ENCODE results near the gene CNTFR. TPM values are rescaled to one million over a fixed set of nuclear protein-coding genes. Genes with fewer than 3 reads are reported as not detected.
"Not testable (repeated sequence)": the region's sequence is repeated elsewhere in the genome, so short reads cannot be mapped to it uniquely, and the experiment has no call there.

CNTFR gene, protein sequence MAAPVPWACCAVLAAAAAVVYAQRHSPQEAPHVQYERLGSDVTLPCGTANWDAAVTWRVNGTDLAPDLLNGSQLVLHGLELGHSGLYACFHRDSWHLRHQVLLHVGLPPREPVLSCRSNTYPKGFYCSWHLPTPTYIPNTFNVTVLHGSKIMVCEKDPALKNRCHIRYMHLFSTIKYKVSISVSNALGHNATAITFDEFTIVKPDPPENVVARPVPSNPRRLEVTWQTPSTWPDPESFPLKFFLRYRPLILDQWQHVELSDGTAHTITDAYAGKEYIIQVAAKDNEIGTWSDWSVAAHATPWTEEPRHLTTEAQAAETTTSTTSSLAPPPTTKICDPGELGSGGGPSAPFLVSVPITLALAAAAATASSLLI
- 1.1 TPM for total RNA-seq
- long read RNA-seq, partial matches to known transcripts = 1 of 1 reads
- long read RNA-seq, other reads (novel, unspliced or antisense) = 0 of 1 reads

DNA sequence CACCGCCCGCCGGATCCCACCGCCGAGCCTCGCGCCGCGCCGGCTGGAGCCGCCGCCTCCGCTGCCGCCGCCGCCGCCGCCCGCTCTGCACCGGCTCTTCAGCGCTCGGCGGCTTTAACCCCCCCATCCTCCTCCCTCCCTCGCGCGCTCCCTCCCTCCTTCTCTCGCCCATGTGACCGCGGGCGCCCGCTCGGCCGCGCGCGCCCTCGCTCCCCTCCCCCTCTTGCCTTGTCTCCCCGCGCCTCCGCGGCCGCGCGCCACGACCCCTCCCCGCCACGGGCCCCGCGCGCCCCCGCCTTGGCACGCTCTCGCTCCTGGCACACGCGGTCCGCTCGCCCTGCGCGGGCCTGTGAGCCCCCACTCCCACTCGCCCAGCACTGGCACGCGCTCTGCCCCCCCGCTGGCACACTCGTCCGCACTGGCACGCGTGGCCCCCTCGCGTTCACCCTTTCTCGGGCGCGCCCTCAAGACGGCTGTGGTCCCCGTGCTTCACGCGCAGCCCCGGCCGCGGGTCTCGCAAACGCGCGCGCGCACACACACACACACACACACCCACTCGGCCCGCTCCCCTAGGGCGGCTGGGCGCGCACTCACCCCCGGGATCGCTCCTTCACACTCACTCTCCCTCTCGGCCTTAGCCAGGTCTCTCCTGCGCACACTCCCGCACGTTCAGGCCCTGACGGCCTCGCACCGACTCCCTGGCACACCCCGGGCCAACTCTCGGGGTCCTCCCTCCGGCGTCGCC, at the start of gene CNTFR:
TSS of gene CNTFR (minus strand) at position 89 of the 745 bp plus-strand sequence. CDS start 20,743 bp downstream, outside the sequence.
- DNase-seq (ENCODE audit: low spot score) = no peak
- intact Hi-C loops (cut with DNase I) = loop anchor here (5.0 kb wide), 3 partner anchors 88 to 188 kb away; no protein-coding TSS in a partner anchor

DNA sequence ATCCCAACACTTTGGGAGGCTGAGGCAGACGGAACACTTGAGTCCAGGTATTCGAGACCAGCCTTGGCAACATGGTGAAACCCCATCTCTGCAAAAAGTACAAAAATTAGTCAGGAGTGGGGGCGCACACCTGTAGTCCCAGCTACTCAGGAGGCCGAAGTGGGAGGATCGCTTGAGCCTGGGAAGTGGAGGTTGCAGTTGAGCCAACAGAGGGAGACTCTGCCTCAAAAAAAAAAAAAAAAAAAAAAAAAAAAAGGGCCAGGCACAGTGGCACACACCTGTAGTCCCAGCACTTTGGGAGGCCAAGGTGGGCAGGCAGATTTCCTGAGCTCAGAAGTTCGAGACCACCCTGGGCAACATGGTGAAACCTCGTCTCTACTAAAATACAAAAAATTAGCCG, 49.8 kb upstream of the CNTFR start:
- DNase-seq (ENCODE audit: low spot score); intact Hi-C loops (cut with DNase I): not testable (repeated sequence)

DNA sequence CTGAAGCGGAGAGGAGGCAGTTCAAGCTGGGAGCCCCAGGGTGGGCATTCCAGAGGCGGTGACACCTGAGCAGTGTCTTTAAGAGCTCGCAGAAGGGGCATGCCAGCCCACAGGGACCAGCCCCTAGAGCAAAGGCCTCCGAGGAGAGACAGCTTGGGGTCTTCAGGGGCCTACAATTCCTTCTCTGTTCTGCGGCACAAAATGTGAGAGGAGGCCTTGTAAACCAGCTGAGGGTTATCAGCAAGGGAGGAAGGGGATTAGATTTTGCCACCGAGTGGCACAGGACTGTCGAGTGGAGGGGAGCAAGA, 48.6 kb upstream of the CNTFR start:
- DNase-seq (ENCODE audit: low spot score) = no peak
- intact Hi-C loops (cut with DNase I) = no loop called here

DNA sequence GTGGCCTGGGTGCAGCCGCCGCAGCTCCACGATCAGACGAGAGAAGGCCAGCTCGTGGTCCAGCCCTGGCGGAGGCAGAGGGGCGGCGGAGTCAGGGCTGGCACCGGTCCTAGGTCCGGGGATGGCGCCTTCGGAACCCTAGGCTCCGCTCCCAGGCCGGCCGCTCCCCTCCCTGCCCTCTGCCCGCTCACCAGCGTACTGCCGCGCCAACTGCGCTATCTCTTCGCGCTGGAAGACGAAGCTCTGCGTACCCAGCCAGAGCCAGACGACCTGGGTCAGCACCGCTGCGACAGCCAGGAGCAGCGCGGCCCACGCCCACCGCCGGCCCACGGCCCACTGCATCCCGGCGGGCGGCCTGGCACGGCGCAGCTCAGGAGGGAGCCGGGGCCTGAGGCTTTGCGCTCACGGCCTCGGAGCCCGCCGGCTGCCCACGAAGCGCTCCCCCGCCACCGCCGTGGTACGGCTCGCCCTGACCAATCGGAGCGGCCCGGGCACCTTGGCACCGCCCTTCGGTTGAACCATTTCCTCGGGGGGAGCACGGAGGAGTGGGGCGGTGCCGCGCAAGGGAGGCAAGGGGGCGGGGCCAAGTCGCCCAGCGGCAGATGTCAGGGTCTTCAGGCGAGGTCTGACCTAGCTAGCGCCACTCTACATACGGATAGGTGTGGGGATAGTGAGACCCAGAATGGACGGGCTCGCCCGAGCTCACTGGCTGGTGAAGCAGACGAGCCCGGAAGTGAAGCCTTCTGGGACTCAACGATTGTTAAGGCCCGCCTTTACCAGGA, 48.0 kb upstream of the CNTFR start, which contains the start of gene SIGMAR1:
TSS of gene SIGMAR1 (minus strand) at position 432 of the 782 bp plus-strand sequence. CDS start at position 342, 90 bp downstream.
- peak; percentile 97 for DNase-seq (ENCODE audit: low spot score)
- intact Hi-C loops (cut with DNase I) = no loop called here

DNA sequence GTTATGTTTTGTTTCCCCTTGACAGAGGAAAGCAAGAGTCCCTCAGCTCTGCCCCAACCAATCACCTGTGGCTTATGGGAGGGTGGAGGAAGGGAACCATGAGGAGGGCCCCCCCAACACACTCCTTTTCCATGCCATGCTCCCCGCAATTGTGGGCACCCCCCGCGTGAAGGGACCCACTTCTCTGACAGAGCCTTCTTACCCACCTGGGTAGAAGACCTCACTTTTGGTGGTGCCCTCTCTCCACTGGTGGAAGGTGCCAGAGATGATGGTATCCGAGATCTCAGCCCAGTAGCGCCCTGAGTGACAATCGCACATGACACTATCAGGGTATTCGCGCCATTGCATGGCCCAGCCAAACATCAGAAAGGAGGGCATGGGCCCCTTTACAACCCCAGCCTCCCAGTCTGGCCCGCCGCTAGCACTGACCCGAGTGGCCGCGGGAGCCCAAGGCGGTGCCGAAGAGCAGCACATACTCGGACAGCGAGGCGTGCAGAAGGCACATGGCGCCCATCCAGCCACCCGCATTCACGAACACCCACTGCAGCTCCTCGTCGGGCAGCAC, 47.3 kb upstream of the CNTFR start:
- intact Hi-C loops (cut with DNase I) = no loop called here
- no peak for DNase-seq (ENCODE audit: low spot score)

DNA sequence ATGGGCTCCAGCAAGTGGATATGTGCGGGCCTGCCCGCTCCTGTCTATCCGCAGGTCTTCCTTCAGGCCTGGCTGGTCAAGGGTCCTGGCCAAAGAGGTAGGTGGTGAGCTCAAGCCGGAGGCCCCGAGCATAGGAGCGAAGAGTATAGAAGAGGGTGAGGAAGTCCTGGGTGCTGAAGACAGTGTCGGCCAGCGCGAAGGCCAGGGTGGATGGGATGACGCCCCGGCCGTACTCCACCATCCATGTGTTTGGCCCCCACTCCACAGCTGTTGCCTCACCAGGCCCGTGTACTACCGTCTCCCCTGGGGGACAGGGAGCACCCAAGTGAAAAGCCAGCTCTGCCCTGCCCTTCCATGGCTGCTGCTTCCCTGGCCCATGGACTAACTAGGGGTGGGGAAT, 46.0 kb upstream of the CNTFR start:
- no peak for DNase-seq (ENCODE audit: low spot score)

DNA sequence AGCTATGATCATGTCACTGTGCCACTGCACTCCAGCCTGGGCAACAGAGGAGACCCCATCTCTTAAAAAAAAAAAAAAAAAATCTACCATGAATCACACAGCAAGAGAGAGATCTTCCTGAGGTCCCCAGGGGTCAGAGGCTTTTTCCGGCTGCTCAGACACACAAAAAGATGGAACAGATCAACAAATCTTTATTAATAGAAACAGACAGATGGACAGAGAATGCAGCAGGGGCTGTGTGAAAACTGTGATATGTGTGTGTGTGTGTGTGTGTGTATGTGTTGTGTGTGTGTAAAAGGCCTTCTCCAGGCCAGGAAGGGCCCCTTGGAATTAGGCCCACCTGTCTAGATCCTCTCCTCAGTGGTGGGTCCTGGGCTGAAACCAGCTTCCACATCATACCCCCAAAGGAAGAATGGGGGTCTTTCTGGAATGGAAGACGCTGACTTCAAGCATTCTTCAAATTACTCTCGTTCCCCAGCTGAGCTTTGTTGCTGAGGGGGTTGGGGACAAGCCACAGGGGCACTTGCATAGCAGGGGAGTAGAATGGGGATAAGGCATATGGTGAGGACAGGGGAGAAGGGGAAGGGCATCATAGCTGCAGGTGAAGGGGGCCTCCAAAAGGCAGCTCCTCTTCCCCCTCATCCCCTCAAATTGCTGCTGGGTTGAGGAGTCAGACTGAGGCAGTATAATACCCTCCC, 45.2 kb upstream of the CNTFR start:
- intact Hi-C loops (cut with DNase I) = loop anchor here (1.0 kb wide), 1 partner anchor 21 kb away; no protein-coding TSS in a partner anchor
- DNase-seq (ENCODE audit: low spot score) = no peak

More for the DNA sequence above, 46.0 kb upstream of the CNTFR start:
- intact Hi-C loops (cut with DNase I) = no loop called here

DNA sequence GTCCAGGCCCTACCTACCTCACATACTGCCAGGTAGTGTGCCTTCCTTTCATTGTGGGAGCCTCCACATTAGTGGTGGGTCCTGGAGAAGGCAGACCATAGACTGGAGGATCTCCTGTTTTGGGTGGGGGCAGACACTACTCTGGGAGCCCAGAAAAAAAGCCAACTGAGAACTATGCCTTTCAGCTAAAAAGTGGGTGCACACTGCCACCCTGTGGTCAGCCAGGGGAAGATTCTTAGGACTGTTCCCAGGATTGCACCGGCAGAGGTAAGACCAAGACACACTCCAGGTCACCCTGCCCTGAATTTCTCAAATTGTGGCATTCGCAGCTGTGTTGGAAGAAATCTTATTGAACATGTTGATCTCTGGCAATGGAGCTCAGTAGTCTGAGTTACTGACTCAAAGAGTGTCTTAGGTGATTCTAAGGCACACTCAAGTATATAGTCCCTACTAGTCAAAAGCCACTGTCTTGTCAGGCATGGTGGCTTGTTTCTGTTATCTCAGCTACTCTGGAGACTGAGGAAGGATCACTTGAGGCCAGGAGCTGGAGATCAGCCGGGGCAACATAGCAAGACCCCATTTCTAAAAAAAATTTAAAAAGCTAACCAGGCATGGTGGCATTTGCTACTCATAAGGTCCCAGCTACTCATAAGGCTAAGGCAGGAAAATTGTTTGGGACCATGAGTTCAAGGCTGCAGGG, 44.5 kb upstream of the CNTFR start:
- intact Hi-C loops (cut with DNase I) = loop anchor here (1.0 kb wide), 1 partner anchor 21 kb away; no protein-coding TSS in a partner anchor
- DNase-seq (ENCODE audit: low spot score) = peak; percentile 84

DNA sequence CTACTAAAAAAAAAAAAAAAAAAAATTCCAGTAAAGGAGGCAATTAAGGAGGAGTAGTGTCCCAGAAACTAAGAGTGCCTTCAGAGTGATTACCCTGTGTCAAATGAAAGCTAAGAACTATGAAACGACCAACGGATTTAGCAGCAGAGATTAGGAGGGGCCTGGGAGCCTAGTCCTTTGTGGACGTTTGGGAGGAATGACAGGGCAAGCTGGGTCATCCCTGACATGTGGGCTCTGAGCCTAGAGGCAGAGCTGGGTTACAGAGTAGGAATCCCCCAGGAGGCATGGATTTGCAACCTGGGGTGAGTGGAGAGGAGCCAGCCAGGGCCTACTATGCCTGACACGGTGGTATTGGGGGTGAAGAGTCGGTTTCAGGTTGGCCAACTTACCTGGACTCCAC, 43.6 kb upstream of the CNTFR start:
- DNase-seq (ENCODE audit: low spot score) = no peak
- intact Hi-C loops (cut with DNase I) = no loop called here

DNA sequence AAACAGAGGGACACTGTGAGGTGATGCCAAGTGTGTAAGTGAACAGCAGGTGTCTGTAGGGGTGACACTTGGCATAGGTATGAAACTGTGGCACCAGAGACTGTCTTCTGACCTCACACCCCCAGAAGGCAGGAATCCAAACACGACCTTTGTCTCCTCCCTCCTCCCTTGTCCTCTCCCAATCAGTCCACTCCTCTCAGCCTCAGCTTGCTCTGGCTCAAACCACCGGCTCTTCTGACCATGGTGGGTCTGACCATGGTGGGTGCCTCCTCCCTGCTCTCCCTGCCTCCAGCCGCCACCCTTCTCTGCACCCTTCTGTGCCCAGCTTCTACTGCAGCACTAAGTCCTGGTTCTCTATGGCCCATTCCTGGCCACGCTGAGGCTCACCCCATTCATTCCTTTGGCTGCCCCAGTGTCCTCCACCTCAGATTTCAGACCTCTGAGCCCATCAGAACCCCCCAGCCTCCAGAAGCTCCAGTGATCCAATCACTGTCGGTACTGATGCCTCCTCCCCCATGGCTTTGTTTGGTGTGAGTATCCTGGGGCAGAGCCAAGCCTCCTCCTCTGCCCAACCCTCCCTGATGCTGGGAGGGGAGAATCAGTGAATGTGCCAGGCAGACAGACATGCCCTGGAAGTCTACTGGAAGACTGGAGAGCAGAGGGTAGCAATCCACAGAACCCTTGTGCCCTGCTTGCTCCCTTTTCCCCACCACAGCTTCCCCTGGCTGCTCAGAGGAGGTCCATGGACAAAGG, 41.1 kb upstream of the CNTFR start:
- intact Hi-C loops (cut with DNase I) = no loop called here

DNA sequence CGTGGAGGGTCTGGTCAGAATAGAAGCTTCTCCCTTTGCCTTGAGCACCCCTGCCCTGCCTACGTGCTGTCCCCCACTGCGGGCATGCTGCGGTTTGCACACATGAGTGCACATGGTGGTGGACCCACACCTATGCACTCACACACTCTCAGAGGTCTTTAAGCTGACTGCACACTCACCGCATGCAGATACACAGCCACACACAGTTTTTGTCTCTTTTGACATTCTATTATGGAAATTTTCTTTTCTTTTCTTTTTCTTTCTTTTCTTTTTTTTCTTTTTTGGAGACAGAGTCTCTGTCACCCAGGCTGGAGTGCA, 39.9 kb upstream of the CNTFR start:
- intact Hi-C loops (cut with DNase I) = no loop called here
- DNase-seq (ENCODE audit: low spot score) = no peak

More for the DNA sequence above, 41.1 kb upstream of the CNTFR start:
- DNase-seq (ENCODE audit: low spot score) = no peak

DNA sequence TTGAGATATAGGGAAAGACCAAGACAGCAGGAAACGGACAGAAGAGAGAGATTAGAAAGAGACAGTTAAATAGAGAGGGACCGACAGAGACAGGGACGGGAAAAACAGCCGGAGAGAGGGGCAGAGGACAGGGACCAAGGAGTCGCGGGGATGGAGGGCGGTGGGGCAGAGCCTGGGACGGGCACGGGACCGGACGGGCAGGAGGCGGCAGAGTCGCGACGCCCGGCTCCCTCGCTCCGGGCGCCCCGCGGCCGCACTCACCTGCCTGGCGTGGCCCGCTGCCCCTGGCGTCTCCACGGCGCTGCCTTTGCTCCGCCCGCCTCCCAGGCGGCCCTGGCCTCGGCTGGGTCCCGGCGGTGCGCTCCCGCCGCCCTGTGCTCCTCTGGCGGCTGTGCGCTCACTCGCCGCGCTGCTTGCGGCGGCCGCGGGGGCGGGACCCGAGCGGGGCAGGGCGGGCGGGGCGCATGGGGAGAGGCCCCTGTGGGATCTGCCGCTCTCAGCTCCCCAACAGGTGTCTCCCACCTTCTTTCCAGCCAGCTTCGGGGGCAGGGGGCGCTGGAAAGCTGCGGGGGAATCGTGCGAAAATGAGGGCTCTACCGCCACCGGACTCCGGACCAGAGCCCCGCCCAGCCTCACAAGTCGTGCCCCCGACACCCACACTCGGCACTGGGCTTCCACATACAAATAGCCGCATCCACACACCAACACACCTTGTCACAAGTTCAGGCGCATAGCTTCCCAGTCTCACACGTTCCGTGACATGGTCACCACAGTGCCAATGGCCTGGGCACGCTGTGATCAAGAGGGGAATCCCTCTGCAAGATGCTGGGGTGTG, 39.3 kb upstream of the CNTFR start, which contains the start of gene ARID3C:
TSS of gene ARID3C (minus strand) at position 411 of the 835 bp plus-strand sequence. CDS start 1,052 bp downstream, outside the sequence.
- DNase-seq (ENCODE audit: low spot score) = no peak
- intact Hi-C loops (cut with DNase I) = no loop called here

DNA sequence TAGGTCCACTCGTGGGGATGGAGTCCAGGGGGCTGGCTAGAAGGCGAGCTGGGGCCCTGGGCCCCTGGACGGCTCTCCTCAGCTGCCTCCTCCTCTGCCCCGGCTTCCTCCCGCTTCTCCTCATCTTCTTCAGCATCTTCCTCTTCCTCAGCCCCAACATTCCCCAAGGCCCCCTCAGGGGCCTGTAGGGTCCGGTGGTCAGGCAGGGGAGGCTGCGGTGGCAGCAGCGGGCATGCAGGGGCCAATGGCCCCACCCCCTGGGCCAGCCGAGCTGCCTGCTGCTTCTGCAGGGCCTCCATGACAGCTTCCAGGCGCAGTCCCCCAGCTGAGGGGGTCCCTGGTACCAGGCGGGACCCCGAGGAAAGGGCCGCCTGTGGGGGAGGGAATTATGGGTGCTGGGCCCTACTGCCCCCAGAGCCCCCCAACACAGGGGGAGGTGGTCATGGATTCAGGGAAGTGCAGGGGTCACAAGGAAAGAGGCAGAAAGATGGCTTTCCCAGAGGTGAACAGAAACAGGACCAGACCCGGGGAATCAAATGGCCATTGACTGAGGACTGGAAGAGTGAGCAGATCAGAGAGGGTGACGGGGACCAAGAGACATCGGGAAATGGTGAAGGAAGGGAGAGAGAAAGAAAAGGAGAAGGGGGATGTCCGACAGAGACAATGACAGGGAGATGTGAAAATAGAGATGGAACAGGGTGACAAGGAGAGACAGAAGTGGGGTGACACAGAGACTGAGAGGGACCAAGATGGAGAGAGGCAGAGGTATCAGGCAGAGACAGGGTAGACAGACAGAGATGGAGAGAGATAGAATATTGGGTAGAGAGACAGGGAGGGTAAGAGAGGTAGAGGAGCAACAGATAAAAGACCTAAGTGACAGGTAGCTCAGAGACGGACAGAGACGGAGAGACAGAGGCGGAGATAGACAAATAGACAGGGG, 38.5 kb upstream of the CNTFR start:
- no peak for DNase-seq (ENCODE audit: low spot score)
- intact Hi-C loops (cut with DNase I) = no loop called here

DNA sequence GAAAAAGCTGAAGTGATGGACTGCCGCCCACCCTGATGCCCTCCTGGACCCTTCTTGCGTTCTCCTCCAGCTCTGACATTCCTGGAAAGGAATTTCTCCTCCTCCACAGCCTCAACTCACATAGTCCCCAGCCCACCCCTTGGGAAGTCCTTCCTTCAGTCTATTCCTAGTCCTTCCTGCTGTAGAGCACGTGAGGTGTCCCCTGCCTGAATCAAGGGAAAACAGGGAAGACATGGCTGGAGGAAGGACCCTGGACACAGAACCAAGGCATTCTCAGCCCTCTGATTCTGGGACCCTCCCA, 35.6 kb upstream of the CNTFR start:
- no peak for DNase-seq (ENCODE audit: low spot score)
- intact Hi-C loops (cut with DNase I) = no loop called here

DNA sequence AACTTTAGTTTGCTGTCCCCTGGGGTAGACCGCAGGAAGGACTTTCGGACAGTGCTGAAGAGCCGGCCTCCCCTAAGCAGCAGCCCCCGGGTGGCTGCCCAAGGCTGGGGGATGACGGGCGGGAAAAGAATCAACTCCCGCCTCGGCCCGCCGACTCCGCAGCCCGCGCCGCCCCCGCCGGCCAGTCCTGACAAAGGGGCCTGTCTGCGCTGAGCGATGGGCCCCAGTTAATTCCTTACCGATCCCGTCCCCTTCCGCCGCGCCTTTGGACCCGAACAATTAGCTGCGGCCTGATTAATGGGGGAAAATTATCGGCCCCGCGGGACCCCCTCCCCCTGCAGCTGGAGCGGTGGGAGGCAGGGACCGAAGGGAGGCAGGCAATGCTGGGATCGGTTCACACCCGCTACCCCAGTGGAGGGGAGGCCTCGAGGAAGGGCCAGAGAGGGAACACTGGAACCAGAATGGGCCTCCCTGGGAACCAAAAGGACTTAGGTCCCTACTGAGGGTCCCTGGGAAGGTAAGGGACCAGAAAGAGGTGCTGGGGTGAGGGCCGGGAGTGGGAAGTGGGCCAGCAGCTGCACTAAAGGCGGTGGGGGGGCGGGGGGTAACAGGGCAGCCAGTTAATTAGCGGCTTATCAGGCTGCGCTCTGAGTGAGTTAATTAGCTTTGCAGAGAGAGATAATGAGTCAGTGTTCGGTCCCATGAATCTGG, 35.1 kb upstream of the CNTFR start:
- no peak for DNase-seq (ENCODE audit: low spot score)
- intact Hi-C loops (cut with DNase I) = no loop called here
